H1 (cell line): ENCODE measurements around the gene IFI27L1. TPM values are rescaled to one million over a fixed set of nuclear protein-coding genes. Genes with fewer than 3 reads are reported as not detected.

Experiments
- CTCF ChIA-PET: fragments of 300-600 bp; sonication (Branson Sonifier 250); formaldehyde crosslinking; loops from one replicate; lab custom pipeline; 2021; ENCODE audit not compliant: partially characterized antibody; lab: Charles Lee
- POLR2A ChIA-PET: fragments of 300-600 bp; sonication (Branson Sonifier 250); formaldehyde crosslinking; loops from one replicate; lab custom pipeline; 2021; ENCODE audit warnings: inconsistent platforms; ENCODE audit not compliant: partially characterized antibody; lab: Charles Lee
- DNase-seq, 2 experiments: peaks; one replicate each; pipeline versions ENCODE4 v3.0.0 to v3.0.0-alpha.2; 2010 to 2022; ENCODE audit warnings: low spot score in 2 of 2, low read depth in 1 of 2, mixed read lengths in 1 of 2
- FAIRE-seq: peaks from 2 replicates; lab custom pipeline; 2011; peaks lifted over from hg19 to GRCh38; lab: Jason Lieb, UNC
- H2AFZ ChIP-seq: 2 replicates; pipeline ENCODE4 v1.8.1; 2012; ENCODE audit warnings: low read length, inconsistent platforms
- H2AK5ac ChIP-seq: 2 replicates; pipeline ENCODE4 v1.6.1; 2013; ENCODE audit warnings: low read depth, low read length
- H2BK120ac ChIP-seq: replicated peaks from 2 replicates; pipeline ENCODE3; 2013; ENCODE audit warnings: low read depth, low read length, inconsistent platforms
- H2BK12ac ChIP-seq: 2 replicates; pipeline ENCODE4 v1.6.1; 2013; ENCODE audit warnings: low read depth, low read length
- H2BK15ac ChIP-seq: 2 replicates; pipeline ENCODE4 v1.6.1; 2013; ENCODE audit warnings: low read length
- H2BK20ac ChIP-seq: 2 replicates; pipeline ENCODE4 v1.6.1; 2013; ENCODE audit warnings: low read length
- H2BK5ac ChIP-seq: 2 replicates; pipeline ENCODE4 v1.6.1; 2013; ENCODE audit warnings: low read depth, low read length
- H3K14ac ChIP-seq: 2 replicates; pipeline ENCODE4 v1.6.1; 2013; ENCODE audit warnings: inconsistent platforms; ENCODE audit not compliant: insufficient read length
- H3K18ac ChIP-seq: 2 replicates; pipeline ENCODE4 v1.6.1; 2013; ENCODE audit warnings: low read length; ENCODE audit errors: extremely low read depth
- H3K23ac ChIP-seq: 2 replicates; pipeline ENCODE4 v1.6.1; 2013; ENCODE audit warnings: inconsistent platforms; ENCODE audit not compliant: insufficient read length
- H3K23me2 ChIP-seq: 2 replicates; pipeline ENCODE4 v1.6.1; 2013; ENCODE audit warnings: low read depth, low read length
- H3K27ac ChIP-seq: 2 replicates; pipeline ENCODE4 v1.6.1; 2011; ENCODE audit warnings: low read depth, low read length, inconsistent platforms
- H3K27me3 ChIP-seq, 4 experiments: replicated peaks in 1 of 4; 1 replicate in 1 of 4; 2 replicates in 3 of 4; pipeline versions ENCODE4 v1.6.1 to v1.8.1; 2011 to 2013; ENCODE audit warnings: low read length in 3 of 4, mild to moderate bottlenecking in 3 of 4, inconsistent platforms in 2 of 4, mixed read lengths in 2 of 4, moderate library complexity in 1 of 4; ENCODE audit not compliant: control insufficient read depth in 3 of 4, insufficient read depth in 3 of 4; ENCODE audit errors: extremely low read depth in 1 of 4
- H3K36me3 ChIP-seq, 4 experiments: 2 replicates each; pipeline versions ENCODE4 v1.6.1 to v1.8.1; 2011 to 2013; ENCODE audit warnings: mild to moderate bottlenecking in 4 of 4, low read length in 3 of 4, moderate library complexity in 2 of 4, control low read depth in 1 of 4, inconsistent platforms in 1 of 4; ENCODE audit not compliant: insufficient read depth in 4 of 4, control insufficient read depth in 2 of 4
- H3K4ac ChIP-seq: replicated peaks from 2 replicates; pipeline ENCODE3; 2013; ENCODE audit warnings: low read length, low read depth, mixed read lengths, inconsistent platforms; ENCODE audit not compliant: insufficient read length
- H3K4me1 ChIP-seq, 4 experiments: replicated peaks in 1 of 4; 1 replicate in 1 of 4; 2 replicates in 3 of 4; pipeline versions ENCODE4 v1.6.1 to v1.8.1; 2011 to 2013; ENCODE audit warnings: low read length in 3 of 4, inconsistent platforms in 2 of 4, mixed read lengths in 1 of 4; ENCODE audit not compliant: insufficient read depth in 4 of 4, control insufficient read depth in 3 of 4
- H3K4me2 ChIP-seq, 2 experiments: 2 replicates each; pipeline versions ENCODE4 v1.6.1 to v1.8.1; 2011 to 2013; ENCODE audit warnings: low read depth in 2 of 2, low read length in 2 of 2, control low read depth in 1 of 2, inconsistent platforms in 1 of 2, mild to moderate bottlenecking in 1 of 2; ENCODE audit not compliant: insufficient read depth in 1 of 2
- H3K4me3 ChIP-seq, 4 experiments: fragments of 200-600, 300-600 bp in 1 of 4; sonication (generic), shearing (Covaris generic), sonication (Bioruptor Twin) in 1 of 4; 2 replicates each; pipeline versions ENCODE4 v1.5.1 to v1.8.1; 2011 to 2016; ENCODE audit warnings: low read length in 4 of 4, low read depth in 3 of 4, control low read depth in 2 of 4, inconsistent platforms in 2 of 4, mild to moderate bottlenecking in 2 of 4, mixed read lengths in 1 of 4, moderate library complexity in 1 of 4; ENCODE audit not compliant: insufficient read depth in 2 of 4; ENCODE audit errors: extremely low read depth in 1 of 4
- H3K56ac ChIP-seq: replicated peaks from 2 replicates; pipeline ENCODE3; 2013; ENCODE audit warnings: low read depth, mild to moderate bottlenecking, mixed read lengths, low read length, inconsistent platforms; ENCODE audit not compliant: insufficient read length
- H3K79me1 ChIP-seq: 2 replicates; pipeline ENCODE4 v1.6.1; 2013; ENCODE audit warnings: low read depth, low read length, control low read depth
- H3K79me2 ChIP-seq, 2 experiments: 2 replicates each; pipeline versions ENCODE4 v1.6.1 to v1.8.1; 2012 to 2013; ENCODE audit warnings: low read length in 2 of 2, mild to moderate bottlenecking in 2 of 2, inconsistent platforms in 1 of 2; ENCODE audit not compliant: insufficient read depth in 2 of 2, control insufficient read depth in 1 of 2
- H3K9ac ChIP-seq, 4 experiments: replicated peaks in 1 of 4; 1 replicate in 1 of 4; 2 replicates in 3 of 4; pipeline versions ENCODE4 v1.6.1 to v1.8.1; 2011 to 2013; ENCODE audit warnings: low read depth in 3 of 4, low read length in 3 of 4, control low read depth in 2 of 4, mild to moderate bottlenecking in 2 of 4, moderate library complexity in 2 of 4, inconsistent platforms in 1 of 4; ENCODE audit errors: extremely low read depth in 1 of 4
- H3K9me3 ChIP-seq, 2 experiments: 2 replicates each; pipeline versions ENCODE4 v1.6.1 to v1.8.1; 2012 to 2013; ENCODE audit warnings: mild to moderate bottlenecking in 2 of 2, moderate library complexity in 2 of 2, control low read depth in 1 of 2, inconsistent platforms in 1 of 2, low read depth in 1 of 2, low read length in 1 of 2, mixed read lengths in 1 of 2; ENCODE audit not compliant: insufficient read depth in 2 of 2
- H4K20me1 ChIP-seq, 2 experiments: replicated peaks in 1 of 2; 2 replicates each; pipeline versions ENCODE3 to v1.8.1; 2011 to 2013; ENCODE audit warnings: inconsistent platforms in 2 of 2, low read length in 2 of 2, mild to moderate bottlenecking in 1 of 2; ENCODE audit not compliant: insufficient read depth in 2 of 2, control insufficient read depth in 1 of 2
- H4K5ac ChIP-seq: 2 replicates; pipeline ENCODE4 v1.6.1; 2013; ENCODE audit warnings: low read length, low read depth, mixed read lengths, inconsistent platforms; ENCODE audit not compliant: insufficient read length
- H4K8ac ChIP-seq: 2 replicates; pipeline ENCODE4 v1.8.0; 2013; ENCODE audit warnings: mild to moderate bottlenecking, moderate library complexity, low read length, inconsistent platforms; ENCODE audit not compliant: insufficient read depth; ENCODE audit errors: extremely low read depth
- H4K91ac ChIP-seq: replicated peaks from 2 replicates; pipeline ENCODE3; 2013; ENCODE audit warnings: low read length, mixed read lengths, inconsistent platforms; ENCODE audit not compliant: insufficient read length
- BRCA1 ChIP-seq: IDR thresholded peaks from 2 replicates; pipeline ENCODE4 v1.6.1; 2012; ENCODE audit warnings: low read depth, low read length, improper control_type of control experiment
- CEBPB ChIP-seq: IDR thresholded peaks from 2 replicates; pipeline ENCODE4 v1.6.1; 2012; ENCODE audit warnings: low read depth, low read length
- CHD1 ChIP-seq: IDR thresholded peaks from 2 replicates; pipeline ENCODE4 v1.6.1; 2012; ENCODE audit warnings: low read depth, low read length, improper control_type of control experiment
- EGR1 ChIP-seq: IDR thresholded peaks from 2 replicates; pipeline ENCODE4 v1.6.1; 2011; ENCODE audit warnings: low read depth, low read length, borderline replicate concordance
- EZH2 ChIP-seq: fragments of 200-600 bp; sonication (generic); IDR thresholded peaks from 2 replicates; pipeline ENCODE4 v1.7.1; 2012; ENCODE audit warnings: low read depth, mild to moderate bottlenecking, moderate library complexity, low read length, inconsistent platforms; ENCODE audit not compliant: severe bottlenecking
- GTF2F1 ChIP-seq: IDR thresholded peaks from 2 replicates; pipeline ENCODE4 v1.6.1; 2012; ENCODE audit warnings: low read depth, low read length, improper control_type of control experiment, borderline replicate concordance
- HDAC6 ChIP-seq: IDR thresholded peaks from one replicate; pipeline ENCODE4 v1.7.1; 2012; ENCODE audit warnings: low read depth, mild to moderate bottlenecking, inconsistent platforms, low read length, moderate library complexity
- JUN ChIP-seq: IDR thresholded peaks from 2 replicates; pipeline ENCODE4 v1.6.1; 2011; ENCODE audit warnings: low read depth, mild to moderate bottlenecking, improper control_type of control experiment, low read length
- POLR2AphosphoS5 ChIP-seq: IDR thresholded peaks from 2 replicates; pipeline ENCODE4 v1.6.1; 2011; ENCODE audit warnings: low read depth, low read length
- RAD21 ChIP-seq, 2 experiments: IDR thresholded peaks in 1 of 2; conservative IDR thresholded peaks in 1 of 2; 2 replicates each; pipeline ENCODE4 v1.6.1; 2011; ENCODE audit warnings: low read depth in 2 of 2, low read length in 2 of 2, improper control_type of control experiment in 1 of 2, inconsistent platforms in 1 of 2, mild to moderate bottlenecking in 1 of 2, moderate library complexity in 1 of 2
- WGBS, 2 experiments: shearing (Covaris generic) in 1 of 2; methylation state at CpG; one replicate each; pipeline versions ENCODE4 v1.1.6 to v1.1.7; 2013 to 2015; ENCODE audit warnings: low lambda C conversion rate in 2 of 2, mixed read lengths in 2 of 2, inconsistent platforms in 1 of 2, low coverage in 1 of 2, missing lambda C conversion rate in 1 of 2; ENCODE audit not compliant: insufficient replicate concordance in 2 of 2, insufficient coverage in 1 of 2, insufficient read length in 1 of 2; ENCODE audit errors: extremely low coverage in 1 of 2, missing lambda C conversion rate in 1 of 2; 5-methylcytosine and 5-hydroxymethylcytosine counted together
- polyA plus RNA-seq, 7 experiments: library from polyadenylated mRNA; depleted of rRNA in 3 of 7; stranded (reverse) in 5 of 7; unstranded in 2 of 7; fragments of >200 nt in 5 of 7; fragments of 200-250 nt in 2 of 7; gene quantifications; 1 replicate in 5 of 7; 2 replicates in 1 of 7; 4 replicates in 1 of 7; pipeline versions ENCODE4 v1.2.1 to v1.2.3, GENCODE V29; 2011 to 2013; ENCODE audit warnings: missing spikeins in 2 of 7, mixed read lengths in 2 of 7
- total RNA-seq: library from RNA; stranded (reverse); fragmentation: NEBNext Ultra II Directional; extraction: Animal tissue kit (Norgen Biotek cat#: 25700); gene quantifications from 2 replicates; pipeline ENCODE4 v1.2.1, GENCODE V29; 2021
- TF ChIP-seq, protein P1 (sequence below), 3 experiments: IDR thresholded peaks; 1 replicate in 2 of 3; 2 replicates in 1 of 3; pipeline versions ENCODE4 v1.5.1 to v1.6.1; 2011; ENCODE audit warnings: low read length in 3 of 3, mild to moderate bottlenecking in 3 of 3, inconsistent platforms in 2 of 3, low read depth in 1 of 3, moderate library complexity in 1 of 3; ENCODE audit not compliant: insufficient read depth in 1 of 3; ENCODE audit errors: control extremely low read depth in 1 of 3

IFI27L1 gene
- total and polyA plus RNA-seq, 2 of the 8 experiments (the other 6 are each of a cell fraction or from before 2014, with no cell fraction given): 21.2 to 30.5 TPM

DNA sequence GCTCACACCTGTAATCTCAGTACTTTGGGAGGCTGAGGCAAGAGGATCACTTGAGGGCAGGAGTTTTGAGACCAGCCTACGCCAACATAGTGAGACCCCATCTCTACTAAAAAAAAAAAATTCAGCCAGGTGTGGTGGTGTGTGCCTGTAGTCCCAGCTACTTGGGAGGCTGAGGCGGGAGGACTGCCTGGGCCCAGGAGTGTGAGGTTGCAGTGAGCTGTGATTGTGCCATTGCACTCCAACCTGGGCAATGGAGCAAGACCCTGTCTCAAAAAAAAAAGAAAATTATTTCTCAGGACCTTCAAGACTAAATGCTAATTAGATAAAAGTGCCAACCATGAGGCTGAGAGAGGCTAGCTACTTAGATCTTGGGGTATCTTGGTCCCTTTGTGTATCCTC, 31.5 kb upstream of the IFI27L1 start:
- H2AK5ac ChIP-seq: no peak overlapping the region
- CTCF ChIA-PET: interaction anchor here (0.6 to 17.4 kb wide), 10 partner anchors 13 to 258 kb away, joined by 3 to 148 read pairs (median 6); partner anchors contain the start of gene IFI27L2
- no peak overlapping the region for H4K5ac ChIP-seq
- no peak overlapping the region for H3K27ac ChIP-seq
- 75% methylated on average over 2 of the region's 2 CpGs; no CpG with 5 or more reads in 1 of the 2 experiments for WGBS, 2 experiments
- no peak overlapping the region for H2BK120ac ChIP-seq
- H3K79me1 ChIP-seq: no peaks in the 10 kb centered on the region; the same call in 1 of the 2 replicates
- no peak overlapping the region for H2AFZ ChIP-seq
- H3K27me3 ChIP-seq: no peaks in the 10 kb centered on the region
- H2BK12ac ChIP-seq: no peak overlapping the region
- H4K91ac ChIP-seq: no peak overlapping the region
- no peak overlapping the region for H2BK15ac ChIP-seq
- no peaks in the 10 kb centered on the region for H3K9me3 ChIP-seq
- H3K79me2 ChIP-seq: no peaks in the 10 kb centered on the region
- H3K4ac ChIP-seq: no peak overlapping the region
- POLR2A ChIA-PET: interaction anchor here (1.4 kb wide), 1 partner anchor 12 kb away, joined by 3 read pairs; no protein-coding TSS in a partner anchor
- H3K14ac ChIP-seq: no peak overlapping the region
- FAIRE-seq (no peak), DNase-seq (peak in 1 of 2 experiments; percentile 8)
- no peak overlapping the region for H3K4me3 ChIP-seq
- H2BK20ac ChIP-seq: no peak overlapping the region
- no peak overlapping the region for H3K23ac ChIP-seq
- no peak overlapping the region for H3K9ac ChIP-seq
- no peak overlapping the region for H3K18ac ChIP-seq
- H3K4me2 ChIP-seq: no peak overlapping the region
- H3K4me1 ChIP-seq: no peaks in the 10 kb centered on the region; a peak in 1 of 7 replicates
- H2BK5ac ChIP-seq: no peak overlapping the region
- H4K20me1 ChIP-seq: peaks cover under 1 to 7% of the 10 kb centered on the region in 2 experiments
- no peak overlapping the region for H3K56ac ChIP-seq
- peaks cover 24 to 77% (median 45%) of the 10 kb centered on the region in 4 experiments for H3K36me3 ChIP-seq
- no peaks in the 10 kb centered on the region for H3K23me2 ChIP-seq
- H4K8ac ChIP-seq: no peak overlapping the region
- TF ChIP-seq POLR2AphosphoS5: no peak
- TF ChIP-seq, protein P1, sequence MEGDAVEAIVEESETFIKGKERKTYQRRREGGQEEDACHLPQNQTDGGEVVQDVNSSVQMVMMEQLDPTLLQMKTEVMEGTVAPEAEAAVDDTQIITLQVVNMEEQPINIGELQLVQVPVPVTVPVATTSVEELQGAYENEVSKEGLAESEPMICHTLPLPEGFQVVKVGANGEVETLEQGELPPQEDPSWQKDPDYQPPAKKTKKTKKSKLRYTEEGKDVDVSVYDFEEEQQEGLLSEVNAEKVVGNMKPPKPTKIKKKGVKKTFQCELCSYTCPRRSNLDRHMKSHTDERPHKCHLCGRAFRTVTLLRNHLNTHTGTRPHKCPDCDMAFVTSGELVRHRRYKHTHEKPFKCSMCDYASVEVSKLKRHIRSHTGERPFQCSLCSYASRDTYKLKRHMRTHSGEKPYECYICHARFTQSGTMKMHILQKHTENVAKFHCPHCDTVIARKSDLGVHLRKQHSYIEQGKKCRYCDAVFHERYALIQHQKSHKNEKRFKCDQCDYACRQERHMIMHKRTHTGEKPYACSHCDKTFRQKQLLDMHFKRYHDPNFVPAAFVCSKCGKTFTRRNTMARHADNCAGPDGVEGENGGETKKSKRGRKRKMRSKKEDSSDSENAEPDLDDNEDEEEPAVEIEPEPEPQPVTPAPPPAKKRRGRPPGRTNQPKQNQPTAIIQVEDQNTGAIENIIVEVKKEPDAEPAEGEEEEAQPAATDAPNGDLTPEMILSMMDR (IDR thresholded peaks at IDR 0.05; ENCODE audit: control extremely low read depth in 1 of 3, insufficient read depth in 1 of 3, low read depth in 1 of 3, low read length in 3 of 3): no peak
- TF ChIP-seq HDAC6: no peak
- no peak for TF ChIP-seq EGR1
- no peak for TF ChIP-seq JUN
- no peak for TF ChIP-seq CEBPB
- TF ChIP-seq RAD21 (IDR thresholded peaks at IDR 0.05 in 1 of 2, conservative IDR thresholded peaks at IDR 0.05 in 1 of 2; ENCODE audit: low read depth in 2 of 2, low read length in 2 of 2): no peak
- no peak for TF ChIP-seq BRCA1
- TF ChIP-seq CHD1: no peak
- no peak for TF ChIP-seq GTF2F1
- no peak for TF ChIP-seq EZH2
